GM10266 (cell line): Measurements from ENCODE around the gene EZH1.
"Not testable (repeated sequence)": the region's sequence is repeated elsewhere in the genome, so short reads cannot be mapped to it uniquely, and the experiment has no call there.

ENCODE experiments used
- DNase-seq: peaks from one replicate; pipeline ENCODE4 v3.0.0; 2012; ENCODE audit errors: extremely low spot score
- TF ChIP-seq, protein P1 (sequence below): IDR thresholded peaks from 2 replicates; pipeline ENCODE4 v1.5.1; 2012; ENCODE audit warnings: mild to moderate bottlenecking, low read depth; ENCODE audit not compliant: control insufficient read depth, insufficient read depth; ENCODE audit errors: missing control alignments

Gene EZH1

GRCh38 chr17:42669705-42669976, 75.2 kb downstream of the EZH1 start:
- TF ChIP-seq, protein P1, sequence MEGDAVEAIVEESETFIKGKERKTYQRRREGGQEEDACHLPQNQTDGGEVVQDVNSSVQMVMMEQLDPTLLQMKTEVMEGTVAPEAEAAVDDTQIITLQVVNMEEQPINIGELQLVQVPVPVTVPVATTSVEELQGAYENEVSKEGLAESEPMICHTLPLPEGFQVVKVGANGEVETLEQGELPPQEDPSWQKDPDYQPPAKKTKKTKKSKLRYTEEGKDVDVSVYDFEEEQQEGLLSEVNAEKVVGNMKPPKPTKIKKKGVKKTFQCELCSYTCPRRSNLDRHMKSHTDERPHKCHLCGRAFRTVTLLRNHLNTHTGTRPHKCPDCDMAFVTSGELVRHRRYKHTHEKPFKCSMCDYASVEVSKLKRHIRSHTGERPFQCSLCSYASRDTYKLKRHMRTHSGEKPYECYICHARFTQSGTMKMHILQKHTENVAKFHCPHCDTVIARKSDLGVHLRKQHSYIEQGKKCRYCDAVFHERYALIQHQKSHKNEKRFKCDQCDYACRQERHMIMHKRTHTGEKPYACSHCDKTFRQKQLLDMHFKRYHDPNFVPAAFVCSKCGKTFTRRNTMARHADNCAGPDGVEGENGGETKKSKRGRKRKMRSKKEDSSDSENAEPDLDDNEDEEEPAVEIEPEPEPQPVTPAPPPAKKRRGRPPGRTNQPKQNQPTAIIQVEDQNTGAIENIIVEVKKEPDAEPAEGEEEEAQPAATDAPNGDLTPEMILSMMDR = no peak
- DNase-seq = no peak

DNA sequence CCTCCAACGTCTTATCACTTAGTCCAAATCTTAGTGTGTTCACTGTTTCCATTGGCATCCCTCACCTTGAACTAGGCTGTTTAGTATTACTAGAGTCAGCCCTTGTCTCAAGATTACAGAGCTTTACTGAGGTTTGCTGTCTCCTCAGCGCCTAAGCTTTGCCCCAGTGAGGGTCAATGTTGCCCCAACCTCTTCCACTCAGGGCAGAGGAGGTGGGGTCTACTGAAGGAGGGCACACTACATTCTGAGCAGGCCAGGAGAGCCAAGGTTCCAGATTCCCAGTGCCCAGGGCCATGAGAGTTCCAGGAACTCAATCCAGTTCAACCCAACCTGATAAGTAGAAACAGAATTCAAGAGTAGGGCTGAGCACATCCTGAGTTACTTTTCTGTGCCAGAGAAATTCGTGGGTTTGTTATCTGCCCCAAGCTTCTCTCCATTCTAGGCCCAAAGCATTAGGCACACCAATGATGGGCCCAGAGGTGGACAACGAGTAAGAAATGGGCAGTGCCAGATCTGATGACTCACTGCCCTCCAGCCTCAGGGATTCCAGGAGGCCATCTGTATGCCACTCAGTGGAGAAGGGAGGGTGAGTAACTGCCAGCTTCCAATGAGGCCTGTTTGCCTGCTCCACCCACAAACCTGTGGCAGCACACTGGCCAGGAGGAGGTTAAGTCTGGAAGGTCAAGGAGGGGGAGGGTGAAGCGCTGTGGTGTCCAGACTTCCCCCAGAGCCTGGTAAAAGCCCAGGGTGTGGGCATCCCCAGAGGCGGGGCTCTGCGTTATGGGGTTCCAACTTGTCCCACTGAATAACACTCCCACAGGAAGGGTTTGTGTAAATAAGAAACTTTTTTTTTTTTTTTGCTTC, 77.5 kb downstream of the EZH1 start:
- TF ChIP-seq, protein P1 = no peak
- no peak for DNase-seq

DNA sequence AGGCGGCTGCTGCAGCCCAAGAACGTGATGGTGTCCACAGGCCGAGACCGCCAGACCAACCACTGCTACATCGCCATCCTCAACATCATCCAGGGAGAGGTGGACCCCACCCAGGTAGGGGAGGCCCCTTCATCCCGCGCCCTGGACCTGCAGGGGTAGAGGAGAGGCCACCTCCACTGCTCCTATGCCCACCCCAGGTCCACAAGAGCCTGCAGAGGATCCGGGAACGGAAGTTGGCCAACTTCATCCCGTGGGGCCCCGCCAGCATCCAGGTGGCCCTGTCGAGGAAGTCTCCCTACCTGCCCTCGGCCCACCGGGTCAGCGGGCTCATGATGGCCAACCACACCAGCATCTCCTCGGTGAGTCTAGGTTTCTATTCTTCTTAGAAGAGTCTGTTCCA, 78.7 kb downstream of the EZH1 start:
- not testable (repeated sequence) for DNase-seq

GRCh38 chr17:42665581-42666001, 79.2 kb downstream of the EZH1 start:
- TF ChIP-seq, protein P1 = no peak
- no peak for DNase-seq

DNA sequence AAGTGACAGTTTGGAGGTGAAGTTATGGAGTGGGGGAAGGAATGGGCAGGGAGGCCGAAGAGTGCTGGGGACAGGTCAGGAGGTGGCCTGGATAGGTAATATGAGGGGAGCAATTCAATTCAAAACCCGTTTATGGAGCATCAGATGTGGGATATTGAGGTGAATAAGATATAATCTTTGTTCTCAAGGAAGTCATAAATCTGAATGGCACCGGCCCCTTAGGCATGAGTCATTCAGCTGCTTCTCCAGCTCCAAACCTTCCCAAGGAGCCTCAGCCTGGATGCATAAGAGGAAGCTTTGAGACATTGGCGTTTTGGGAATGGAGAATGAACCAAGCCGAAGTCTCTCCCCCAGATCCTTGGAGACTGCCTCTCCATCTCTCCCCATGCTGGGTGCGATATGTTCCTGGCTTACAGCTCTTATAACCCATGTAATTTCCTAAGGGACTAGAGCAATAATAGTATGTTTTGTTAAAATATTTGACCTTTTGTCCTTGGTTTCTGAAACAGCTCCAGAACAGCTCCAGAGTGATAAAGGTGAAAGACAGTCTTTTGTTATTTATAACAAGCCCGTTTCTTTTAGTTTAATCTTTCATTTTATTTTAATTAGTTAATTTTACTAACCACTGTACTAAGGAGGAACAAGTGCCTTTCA, 84.0 kb downstream of the EZH1 start:
- no peak for DNase-seq
- TF ChIP-seq, protein P1 = no peak

- DNase-seq = not testable (repeated sequence)
Observed at GRCh38 chr17:42659932-42660274, 84.9 kb downstream of the EZH1 start.

DNA sequence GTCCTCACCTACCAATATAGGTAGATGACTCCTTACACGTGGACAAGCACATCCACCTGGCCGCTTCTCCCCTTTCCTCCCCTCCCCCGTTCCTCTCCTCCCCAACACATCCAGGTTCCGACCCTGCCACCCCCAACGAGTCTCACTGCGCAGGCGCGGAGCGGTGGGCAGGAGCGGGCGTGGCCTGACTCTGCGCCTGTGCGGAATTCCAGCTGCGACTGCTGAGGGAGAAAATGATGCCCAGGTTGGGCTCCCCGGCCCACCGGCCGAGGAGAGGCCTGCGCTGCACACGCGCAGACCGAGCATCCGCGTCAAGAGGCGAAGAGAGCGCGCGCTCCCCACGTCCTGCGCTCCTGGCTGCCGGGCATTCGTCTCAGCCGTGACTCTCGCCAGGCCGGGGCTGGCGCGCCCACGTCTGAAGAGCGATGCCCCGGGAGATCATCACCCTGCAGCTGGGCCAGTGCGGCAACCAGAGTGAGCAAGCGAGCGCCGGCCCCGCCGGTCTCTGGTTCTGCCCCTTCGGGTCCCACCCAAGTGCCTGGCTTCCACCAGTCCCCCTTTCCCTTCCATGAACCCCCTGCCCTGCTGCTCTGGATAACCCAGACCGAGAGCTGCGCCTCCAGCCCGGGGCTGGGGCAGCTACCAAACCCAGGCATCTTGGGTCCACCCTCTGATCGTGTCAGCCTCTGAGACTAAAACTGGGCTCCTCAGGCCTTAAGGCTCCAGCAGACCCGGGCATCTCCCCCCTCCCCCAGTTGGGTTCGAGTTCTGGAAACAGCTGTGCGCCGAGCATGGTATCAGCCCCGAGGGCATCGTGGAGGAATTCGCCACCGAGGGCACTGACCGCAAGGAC, 85.5 kb downstream of the EZH1 start, which contains the start of gene TUBG2:
Gene TUBG2 (plus strand): TSS at position 206 of the 853 bp plus-strand sequence. CDS start 220 bp downstream, at position 426.
- TF ChIP-seq, protein P1 = no peak
- peak; percentile 90 for DNase-seq
